DOHH2 (cell line): ENCODE data around the gene KDM1B.

ENCODE experiments used
- H3F3A ChIP-seq: fragments of 200-600 bp; sonication (generic), shearing (Covaris generic); 2 replicates; pipeline ENCODE4 v1.6.0; 2016; ENCODE audit warnings: antibody characterized with exemption, mild to moderate bottlenecking; ENCODE audit not compliant: control insufficient read depth, insufficient read depth
- H3K27ac ChIP-seq: fragments of 200-600 bp; sonication (generic); 2 replicates; pipeline ENCODE4 v1.5.1; 2014; ENCODE audit warnings: low read depth, mild to moderate bottlenecking, low read length, moderate library complexity
- H3K27me3 ChIP-seq: fragments of 200-600 bp; sonication (generic); 2 replicates; pipeline ENCODE4 v1.6.1; 2014; ENCODE audit warnings: mild to moderate bottlenecking, low read length, mixed read lengths; ENCODE audit not compliant: control insufficient read depth
- H3K36me3 ChIP-seq: fragments of 200-600 bp; sonication (generic); 2 replicates; pipeline ENCODE4 v1.6.1; 2014; ENCODE audit warnings: mild to moderate bottlenecking, low read length, moderate library complexity, mixed read lengths; ENCODE audit not compliant: control insufficient read depth
- H3K4me1 ChIP-seq: fragments of 200-600 bp; sonication (generic); 2 replicates; pipeline ENCODE4 v1.6.1; 2014; ENCODE audit warnings: mild to moderate bottlenecking, low read length, mixed read lengths; ENCODE audit not compliant: control insufficient read depth
- H3K4me2 ChIP-seq: fragments of 200-600 bp; sonication (generic); 2 replicates; pipeline ENCODE4 v1.6.0; 2014; ENCODE audit warnings: mild to moderate bottlenecking, low read length, moderate library complexity
- H3K4me3 ChIP-seq: fragments of 200-600 bp; sonication (generic); 2 replicates; pipeline ENCODE4 v1.5.1; 2014; ENCODE audit warnings: mild to moderate bottlenecking, low read length, mixed read lengths
- H3K79me2 ChIP-seq: fragments of 200-600 bp; sonication (generic); 2 replicates; pipeline ENCODE4 v1.6.1; 2014; ENCODE audit warnings: mild to moderate bottlenecking, low read length, mixed read lengths; ENCODE audit not compliant: control insufficient read depth
- H3K9me2 ChIP-seq: fragments of 200-600 bp; sonication (generic); replicated peaks from 2 replicates; pipeline ENCODE4 v1.6.1; 2014; ENCODE audit warnings: mild to moderate bottlenecking, low read length, mixed read lengths; ENCODE audit not compliant: control insufficient read depth
- H3K9me3 ChIP-seq: fragments of 200-600 bp; sonication (generic); 2 replicates; pipeline ENCODE4 v1.6.1; 2014; ENCODE audit warnings: antibody characterized with exemption, low read length, mixed read lengths; ENCODE audit not compliant: control insufficient read depth, insufficient read depth
- H4K20me1 ChIP-seq: fragments of 200-600 bp; sonication (generic); 2 replicates; pipeline ENCODE4 v1.6.0; 2014; ENCODE audit warnings: low read depth, mild to moderate bottlenecking, antibody characterized with exemption, low read length, moderate library complexity; ENCODE audit not compliant: control insufficient read depth, insufficient read depth
- EZH2phosphoT487 ChIP-seq: fragments of 200-600 bp; sonication (generic); IDR thresholded peaks from 2 replicates; pipeline ENCODE4 v1.6.1; 2017; ENCODE audit warnings: borderline replicate concordance, mild to moderate bottlenecking, antibody characterized with exemption, low read length, moderate library complexity, mixed read lengths
- TF ChIP-seq, protein P1 (sequence below): fragments of 200-600 bp; sonication (generic); IDR thresholded peaks from one replicate; pipeline ENCODE4 v1.5.1; 2014; ENCODE audit warnings: antibody characterized with exemption, mild to moderate bottlenecking, low read depth, low read length; ENCODE audit not compliant: poor library complexity, severe bottlenecking

The KDM1B gene

GRCh38 chr6:18155864-18156421 is 721 bp downstream of the KDM1B start:
- H4K20me1 ChIP-seq, result no peaks in the 10 kb centered on the region
- no peaks in the 10 kb centered on the region for H3K27me3 ChIP-seq
- H3K4me1 ChIP-seq, result peaks cover 23% of the 10 kb centered on the region
- peaks cover 7% of the 10 kb centered on the region for H3K36me3 ChIP-seq
- peaks cover 10% of the 10 kb centered on the region for H3F3A ChIP-seq
- H3K79me2 ChIP-seq, result no peaks in the 10 kb centered on the region
- TF ChIP-seq EZH2phosphoT487, result no peak
- TF ChIP-seq, protein P1, sequence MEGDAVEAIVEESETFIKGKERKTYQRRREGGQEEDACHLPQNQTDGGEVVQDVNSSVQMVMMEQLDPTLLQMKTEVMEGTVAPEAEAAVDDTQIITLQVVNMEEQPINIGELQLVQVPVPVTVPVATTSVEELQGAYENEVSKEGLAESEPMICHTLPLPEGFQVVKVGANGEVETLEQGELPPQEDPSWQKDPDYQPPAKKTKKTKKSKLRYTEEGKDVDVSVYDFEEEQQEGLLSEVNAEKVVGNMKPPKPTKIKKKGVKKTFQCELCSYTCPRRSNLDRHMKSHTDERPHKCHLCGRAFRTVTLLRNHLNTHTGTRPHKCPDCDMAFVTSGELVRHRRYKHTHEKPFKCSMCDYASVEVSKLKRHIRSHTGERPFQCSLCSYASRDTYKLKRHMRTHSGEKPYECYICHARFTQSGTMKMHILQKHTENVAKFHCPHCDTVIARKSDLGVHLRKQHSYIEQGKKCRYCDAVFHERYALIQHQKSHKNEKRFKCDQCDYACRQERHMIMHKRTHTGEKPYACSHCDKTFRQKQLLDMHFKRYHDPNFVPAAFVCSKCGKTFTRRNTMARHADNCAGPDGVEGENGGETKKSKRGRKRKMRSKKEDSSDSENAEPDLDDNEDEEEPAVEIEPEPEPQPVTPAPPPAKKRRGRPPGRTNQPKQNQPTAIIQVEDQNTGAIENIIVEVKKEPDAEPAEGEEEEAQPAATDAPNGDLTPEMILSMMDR, result peak; percentile 48
- H3K9me2 ChIP-seq, result no peaks in the 10 kb centered on the region
- H3K4me3 ChIP-seq, result peak overlapping the region; percentile 95
- peak overlapping the region; percentile 89 for H3K4me2 ChIP-seq
- H3K9me3 ChIP-seq, result no peaks in the 10 kb centered on the region
- peak overlapping the region; percentile 47 for H3K27ac ChIP-seq

DNA sequence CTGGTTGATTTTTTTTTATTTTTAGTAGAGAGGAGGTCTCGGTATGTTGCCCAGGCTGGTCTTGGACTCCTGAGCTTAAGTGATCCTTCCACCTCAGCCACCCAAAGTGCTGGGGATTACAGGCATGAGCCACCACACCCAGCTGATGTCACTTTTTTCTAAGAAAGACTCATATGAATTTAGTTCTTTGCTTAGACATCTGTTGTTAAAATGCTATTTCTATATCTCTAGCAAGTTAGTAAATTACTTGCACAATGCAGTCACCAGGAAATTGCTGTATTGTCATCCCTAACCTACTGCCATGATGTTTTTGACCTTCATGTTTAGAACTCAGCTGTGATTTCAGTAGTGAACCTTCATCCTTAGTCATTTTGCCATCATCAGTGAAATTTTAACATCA is 5.7 kb downstream of the KDM1B start:
- Histone ChIP-seq H3K36me3 (peaks cover 21% of the 10 kb centered on the region), H3K27ac (no peak overlapping the region), H3K4me3 (no peak overlapping the region), H3F3A (peaks cover 10% of the 10 kb centered on the region), H3K27me3 (no peaks in the 10 kb centered on the region), H3K9me3 (no peaks in the 10 kb centered on the region), H3K79me2 (no peaks in the 10 kb centered on the region), H3K9me2 (no peaks in the 10 kb centered on the region), H3K4me1 (peaks cover 9% of the 10 kb centered on the region), H4K20me1 (no peaks in the 10 kb centered on the region), H3K4me2 (no peak overlapping the region)
- TF ChIP-seq EZH2phosphoT487, result no peak
- TF ChIP-seq, protein P1, result no peak

GRCh38 chr6:18161431-18161830 is 6.2 kb downstream of the KDM1B start:
- H3K4me3 ChIP-seq, result no peak overlapping the region
- TF ChIP-seq, protein P1, result no peak
- no peak for TF ChIP-seq EZH2phosphoT487

More at GRCh38 chr6:18161431-18161830, 6.2 kb downstream of the KDM1B start:
- Histone ChIP-seq H3K4me1 (peaks cover 3% of the 10 kb centered on the region), H3F3A (peaks cover 7% of the 10 kb centered on the region), H3K36me3 (peaks cover 21% of the 10 kb centered on the region), H3K27me3 (no peaks in the 10 kb centered on the region), H3K79me2 (no peaks in the 10 kb centered on the region), H4K20me1 (no peaks in the 10 kb centered on the region), H3K4me2 (no peak overlapping the region), H3K27ac (no peak overlapping the region), H3K9me3 (no peaks in the 10 kb centered on the region), H3K9me2 (no peaks in the 10 kb centered on the region)
